Thoracic aorta (tissue), 2 donors: ENCODE data around the gene HTR4. TPM values are rescaled to one million over a fixed set of nuclear protein-coding genes. Genes with fewer than 3 reads are reported as not detected.

ENCODE experiments used
- ATAC-seq: fragments of 150-250 bp; one replicate; pipeline ENCODE4 v1.8.0; 2017; ENCODE audit warnings: low read depth; ENCODE audit not compliant: insufficient number of reproducible peaks, low FRiP score
- DNase-seq: peaks from one replicate; pipeline ENCODE4 v3.0.0-alpha.2; 2020; ENCODE audit warnings: low spot score
- H3K27ac ChIP-seq, 2 donors: fragments of 200-600 bp; sonication (generic); 1 replicate in 1 of 2; 2 replicates in 1 of 2; pipeline ENCODE4 v1.5.1; 2016; ENCODE audit warnings: mild to moderate bottlenecking in 2 of 2, moderate library complexity in 2 of 2
- H3K27me3 ChIP-seq: fragments of 200-600 bp; sonication (generic); replicated peaks from 2 replicates; pipeline ENCODE4 v1.6.0; 2016; ENCODE audit warnings: mild to moderate bottlenecking; ENCODE audit not compliant: insufficient read depth
- H3K36me3 ChIP-seq: fragments of 200-600 bp; sonication (generic); one replicate; pipeline ENCODE4 v1.5.1; 2016
- H3K4me1 ChIP-seq, 2 donors: fragments of 200-600 bp; sonication (generic); 1 replicate in 1 of 2; 2 replicates in 1 of 2; pipeline versions ENCODE4 v1.5.1 to v1.6.0; 2016; ENCODE audit warnings: low read depth in 2 of 2, mild to moderate bottlenecking in 1 of 2; ENCODE audit not compliant: control insufficient read depth in 1 of 2
- H3K4me3 ChIP-seq: fragments of 200-600 bp; sonication (generic); 2 replicates; pipeline ENCODE4 v1.5.1; 2016; ENCODE audit warnings: mild to moderate bottlenecking
- H3K9me3 ChIP-seq: fragments of 200-600 bp; sonication (generic); 2 replicates; pipeline ENCODE4 v1.5.1; 2016
- CTCF ChIP-seq: fragments of 200-600 bp; sonication (generic); IDR thresholded peaks from one replicate; pipeline ENCODE4 v1.5.1; 2019; ENCODE audit warnings: antibody characterized with exemption
- total RNA-seq, 2 donors: library from RNA; depleted of rRNA; stranded (reverse); fragments of >200 nt; gene quantifications; one replicate each; pipeline versions ENCODE4 v1.1.0 to v1.2.3, GENCODE V29; 2016

Gene HTR4
- total RNA-seq, 2 donors from 2014 or later, result 3.9 to 7.8 TPM

- DNase-seq, result no peak
- no peak for TF ChIP-seq CTCF
- H3K9me3 ChIP-seq, result no peaks in the 10 kb centered on the region
- H3K4me3 ChIP-seq, result no peak overlapping the region
- no peaks in the 10 kb centered on the region for H3K27me3 ChIP-seq
- no peak overlapping the region for H3K27ac ChIP-seq
- no peaks in the 10 kb centered on the region for H3K36me3 ChIP-seq
- ATAC-seq, result no peak
- no peaks in the 10 kb centered on the region for H3K4me1 ChIP-seq
Measured at GRCh38 chr5:148507648-148508047, 146.7 kb downstream of the HTR4 start.

- Histone ChIP-seq H3K36me3 (no peaks in the 10 kb centered on the region), H3K4me1 (no peaks in the 10 kb centered on the region), H3K27ac (no peak overlapping the region), H3K4me3 (no peak overlapping the region), H3K9me3 (no peaks in the 10 kb centered on the region), H3K27me3 (no peaks in the 10 kb centered on the region)
- ATAC-seq (no peak), DNase-seq (no peak)
- TF ChIP-seq CTCF, result no peak
Measured at GRCh38 chr5:148499452-148499851, 154.9 kb downstream of the HTR4 start.

- no peak for TF ChIP-seq CTCF
- H3K36me3 ChIP-seq, result no peaks in the 10 kb centered on the region
- no peaks in the 10 kb centered on the region for H3K27me3 ChIP-seq
- no peak overlapping the region for H3K4me3 ChIP-seq
- H3K27ac ChIP-seq, result no peak overlapping the region
- no peaks in the 10 kb centered on the region for H3K9me3 ChIP-seq
- ATAC-seq (no peak), DNase-seq (no peak)
- H3K4me1 ChIP-seq, result no peaks in the 10 kb centered on the region
Measured at GRCh38 chr5:148497757-148498156, 156.6 kb downstream of the HTR4 start.

- Histone ChIP-seq H3K4me3 (no peak overlapping the region), H3K27ac (no peak overlapping the region), H3K9me3 (no peaks in the 10 kb centered on the region), H3K36me3 (no peaks in the 10 kb centered on the region), H3K27me3 (no peaks in the 10 kb centered on the region), H3K4me1 (peaks cover 0 to 9% of the 10 kb centered on the region in 2 donors)
- no peak for DNase-seq
- no peak for ATAC-seq
- TF ChIP-seq CTCF, result no peak
Measured at GRCh38 chr5:148492351-148492750, 162.0 kb downstream of the HTR4 start.

- no peaks in the 10 kb centered on the region for H3K36me3 ChIP-seq
- DNase-seq, result no peak
- no peaks in the 10 kb centered on the region for H3K27me3 ChIP-seq
- no peak for ATAC-seq
- H3K9me3 ChIP-seq, result no peaks in the 10 kb centered on the region
- no peak overlapping the region for H3K4me3 ChIP-seq
- H3K27ac ChIP-seq, result no peak overlapping the region
- TF ChIP-seq CTCF, result no peak
- peaks cover 0 to 9% of the 10 kb centered on the region in 2 donors for H3K4me1 ChIP-seq
Measured at GRCh38 chr5:148491793-148492184, 162.5 kb downstream of the HTR4 start.
